GM12878 (cell line): ENCODE results near the gene KCNN1. TPM values are rescaled to one million over a fixed set of nuclear protein-coding genes. Genes with fewer than 3 reads are reported as not detected.

ENCODE experiments used
- ATF7 ChIP-seq: fragments of 450-650 bp; IDR thresholded peaks from 2 replicates; pipeline ENCODE4 v1.6.1; 2016; ENCODE audit warnings: low read depth, mild to moderate bottlenecking
- BHLHE40 ChIP-seq, 2 experiments: fragments of 450-650 bp in 1 of 2; IDR thresholded peaks; 2 replicates each; pipeline ENCODE4 v1.6.1; 2011 to 2017; ENCODE audit warnings: low read depth in 2 of 2, borderline replicate concordance in 1 of 2, improper control_type of control experiment in 1 of 2, low read length in 1 of 2, mild to moderate bottlenecking in 1 of 2
- CHD1 ChIP-seq: IDR thresholded peaks from 2 replicates; pipeline ENCODE4 v1.6.1; 2012; ENCODE audit warnings: low read depth, low read length, improper control_type of control experiment
- CREM ChIP-seq: IDR thresholded peaks from 2 replicates; pipeline ENCODE4 v1.6.1; 2014; ENCODE audit warnings: antibody characterized with exemption, low read depth
- E4F1 ChIP-seq: fragments of 450-650 bp; IDR thresholded peaks from 2 replicates; pipeline ENCODE4 v1.6.1; 2018; ENCODE audit warnings: borderline replicate concordance, mild to moderate bottlenecking; ENCODE audit not compliant: partially characterized antibody
- ESRRA ChIP-seq: IDR thresholded peaks from 2 replicates; pipeline ENCODE4 v1.6.1; 2012; ENCODE audit warnings: mild to moderate bottlenecking, low read length, improper control_type of control experiment
- FOXK2 ChIP-seq: fragments of 450-650 bp; IDR thresholded peaks from 2 replicates; pipeline ENCODE4 v1.6.1; 2017; ENCODE audit warnings: mild to moderate bottlenecking, moderate library complexity
- HDAC6 ChIP-seq: fragments of 200-600 bp; sonication (generic); IDR thresholded peaks from one replicate; pipeline ENCODE4 v1.8.0; 2017; ENCODE audit warnings: antibody characterized with exemption; ENCODE audit not compliant: unreplicated experiment
- IKZF1 ChIP-seq: fragments of 450-650 bp; conservative IDR thresholded peaks from 2 replicates; pipeline ENCODE4 v1.6.1; 2017; ENCODE audit warnings: antibody characterized with exemption, mild to moderate bottlenecking
- LARP7 ChIP-seq: fragments of 450-650 bp; IDR thresholded peaks from 2 replicates; pipeline ENCODE4 v1.6.1; 2017; ENCODE audit warnings: mild to moderate bottlenecking
- NR2F1 ChIP-seq: fragments of 450-650 bp; conservative IDR thresholded peaks from 2 replicates; pipeline ENCODE4 v1.6.1; 2017; ENCODE audit warnings: mild to moderate bottlenecking
- PAX8 ChIP-seq: fragments of 450-650 bp; IDR thresholded peaks from 2 replicates; pipeline ENCODE4 v1.6.1; 2017; ENCODE audit warnings: mild to moderate bottlenecking, moderate library complexity
- POLR2A ChIP-seq: IDR thresholded peaks from 2 replicates; pipeline ENCODE4 v1.6.1; 2011; ENCODE audit warnings: low read depth, mild to moderate bottlenecking, low read length
- POLR2AphosphoS2 ChIP-seq: IDR thresholded peaks from 2 replicates; pipeline ENCODE4 v1.6.1; 2011; ENCODE audit warnings: low read depth, mild to moderate bottlenecking, low read length, improper control_type of control experiment, moderate library complexity
- POLR2AphosphoS5 ChIP-seq: IDR thresholded peaks from 2 replicates; pipeline ENCODE4 v1.6.1; 2011; ENCODE audit warnings: mild to moderate bottlenecking, low read length, inconsistent platforms
- RB1 ChIP-seq: fragments of 450-650 bp; formaldehyde crosslinking; IDR thresholded peaks from 2 replicates; pipeline ENCODE4 v1.6.1; 2017; ENCODE audit warnings: mild to moderate bottlenecking, borderline replicate concordance
- REST ChIP-seq: IDR thresholded peaks from 2 replicates; pipeline ENCODE4 v1.6.1; 2012; ENCODE audit warnings: mild to moderate bottlenecking, low read depth, low read length
- SIX5 ChIP-seq: IDR thresholded peaks from 2 replicates; pipeline ENCODE4 v1.6.1; 2011; ENCODE audit warnings: mild to moderate bottlenecking, low read depth, low read length, moderate library complexity; ENCODE audit not compliant: severe bottlenecking
- SMARCA5 ChIP-seq: fragments of 450-650 bp; IDR thresholded peaks from 2 replicates; pipeline ENCODE4 v1.6.1; 2017; ENCODE audit warnings: mild to moderate bottlenecking
- TCF12 ChIP-seq: IDR thresholded peaks from 2 replicates; pipeline ENCODE4 v1.6.1; 2011; ENCODE audit warnings: low read depth, mild to moderate bottlenecking, low read length
- TCF3 ChIP-seq: IDR thresholded peaks from 2 replicates; pipeline ENCODE4 v1.6.1; 2012; ENCODE audit warnings: low read depth, mild to moderate bottlenecking, low read length, borderline replicate concordance; ENCODE audit not compliant: insufficient read depth
- ZSCAN29 ChIP-seq: fragments of 450-650 bp; IDR thresholded peaks from 2 replicates; pipeline ENCODE4 v1.6.1; 2017; ENCODE audit warnings: mild to moderate bottlenecking, moderate library complexity
- polyA plus RNA-seq, 11 experiments: library from polyadenylated mRNA; depleted of rRNA in 4 of 11; unstranded in 6 of 11; stranded (reverse) in 5 of 11; fragments of >200 nt; fragmentation: Nextera tagmentation in 4 of 11; fragmentation: Illumina TruSeq in 1 of 11; extraction: Ambion mirVana in 4 of 11; extraction: Trizol in 1 of 11; gene quantifications; 1 replicate in 1 of 11; 2 replicates in 10 of 11; pipeline versions ENCODE4 v1.2.1 to v1.2.3, GENCODE V29; 2011 to 2016; ENCODE audit warnings: inconsistent platforms in 2 of 11, missing spikeins in 2 of 11, low read depth in 1 of 11
- total RNA-seq, 4 experiments: library from RNA; depleted of rRNA in 3 of 4; stranded (reverse); fragments of >200 nt in 3 of 4; fragmentation: Illumina TruSeq in 1 of 4; extraction: Trizol in 1 of 4; gene quantifications; 2 replicates each; pipeline versions ENCODE4 v1.2.1 to v1.2.3, GENCODE V29; 2013 to 2021

Gene KCNN1
- total and polyA plus RNA-seq, 10 of the 15 experiments (the other 5 are each of a cell fraction or from before 2014, with no cell fraction given): 0.02 to 0.95 (median 0.16) TPM; not detected in 1

DNA sequence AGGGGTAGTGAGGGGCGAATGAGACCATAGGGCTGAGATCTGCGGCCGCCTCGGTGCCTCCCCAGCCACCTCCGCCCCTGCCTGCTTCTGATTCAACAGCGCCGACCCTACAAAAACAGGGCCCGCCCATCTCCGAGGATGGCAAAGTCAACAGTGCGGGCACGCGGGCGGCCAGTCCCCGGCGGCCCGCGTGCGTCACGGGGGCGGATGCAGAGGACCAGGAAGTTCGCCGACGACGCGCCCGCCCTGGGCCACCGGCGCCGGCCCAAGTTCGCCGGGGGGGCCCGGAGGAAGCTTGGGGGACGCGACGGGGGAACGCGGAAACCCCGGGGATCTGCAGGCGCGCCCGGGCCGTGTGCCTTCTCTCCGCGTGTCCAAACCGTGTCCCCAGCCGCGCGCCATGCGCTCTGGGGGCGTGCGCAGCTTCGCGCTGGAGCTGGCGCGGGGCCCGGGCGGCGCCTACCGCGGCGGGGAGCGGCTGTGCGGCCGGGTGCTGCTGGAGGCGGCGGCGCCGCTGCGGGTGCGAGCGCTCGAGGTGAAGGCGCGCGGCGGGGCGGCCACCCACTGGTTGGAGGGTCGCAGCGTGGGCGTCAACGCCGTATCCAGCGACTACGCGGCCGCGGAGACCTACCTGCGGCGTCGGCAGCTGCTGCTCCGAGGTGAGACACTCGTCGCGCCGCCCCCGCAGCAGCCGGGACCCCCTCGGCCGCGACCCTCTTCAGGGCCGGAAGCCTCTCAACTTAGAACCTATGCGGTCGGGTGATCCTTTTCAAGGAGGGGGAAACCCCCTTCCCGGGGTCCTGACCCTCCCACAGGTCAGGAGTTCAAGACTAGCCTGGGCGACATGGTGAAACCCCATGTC, 34.2 kb downstream of the KCNN1 start (continued):
- TF ChIP-seq ESRRA (0 out of 2 replicates have a peak, but pooled peaks have one; percentile 63), CHD1 (no peak), NR2F1 (peak; percentile 95), CREM (peak; percentile 68), POLR2AphosphoS2 (peak; percentile 70; the same call in 1 of the 2 replicates), POLR2AphosphoS5 (peak; percentile 54; the same call in 1 of the 2 replicates), SIX5 (no peak), BHLHE40 (IDR thresholded peaks at IDR 0.05; ENCODE audit: borderline replicate concordance in 1 of 2, low read depth in 2 of 2, low read length in 1 of 2) (peak; percentile 83 to 89), SMARCA5 (peak; percentile 89), RB1 (peak; percentile 59; the same call in 1 of the 2 replicates), FOXK2 (peak; percentile 9; the same call in 1 of the 2 replicates), TCF3 (0 out of 2 replicates have a peak, but pooled peaks have one; percentile 23), ZSCAN29 (0 out of 2 replicates have a peak, but pooled peaks have one; percentile 60), HDAC6 (peak; percentile 98), POLR2A (peak; percentile 81), IKZF1 (peak; percentile 91), REST (0 out of 2 replicates have a peak, but pooled peaks have one; percentile 7), E4F1 (peak; percentile 62), PAX8 (no peak), ATF7 (no peak), LARP7 (peak; percentile 96; the same call in 1 of the 2 replicates), TCF12 (no peak)
